ENCODE results near the gene CDH23. TPM values are rescaled to one million over a fixed set of nuclear protein-coding genes. Genes with fewer than 3 reads are reported as not detected.

CDH23 gene
- polyA plus RNA-seq, 1 experiment, result 0.01 TPM

DNA sequence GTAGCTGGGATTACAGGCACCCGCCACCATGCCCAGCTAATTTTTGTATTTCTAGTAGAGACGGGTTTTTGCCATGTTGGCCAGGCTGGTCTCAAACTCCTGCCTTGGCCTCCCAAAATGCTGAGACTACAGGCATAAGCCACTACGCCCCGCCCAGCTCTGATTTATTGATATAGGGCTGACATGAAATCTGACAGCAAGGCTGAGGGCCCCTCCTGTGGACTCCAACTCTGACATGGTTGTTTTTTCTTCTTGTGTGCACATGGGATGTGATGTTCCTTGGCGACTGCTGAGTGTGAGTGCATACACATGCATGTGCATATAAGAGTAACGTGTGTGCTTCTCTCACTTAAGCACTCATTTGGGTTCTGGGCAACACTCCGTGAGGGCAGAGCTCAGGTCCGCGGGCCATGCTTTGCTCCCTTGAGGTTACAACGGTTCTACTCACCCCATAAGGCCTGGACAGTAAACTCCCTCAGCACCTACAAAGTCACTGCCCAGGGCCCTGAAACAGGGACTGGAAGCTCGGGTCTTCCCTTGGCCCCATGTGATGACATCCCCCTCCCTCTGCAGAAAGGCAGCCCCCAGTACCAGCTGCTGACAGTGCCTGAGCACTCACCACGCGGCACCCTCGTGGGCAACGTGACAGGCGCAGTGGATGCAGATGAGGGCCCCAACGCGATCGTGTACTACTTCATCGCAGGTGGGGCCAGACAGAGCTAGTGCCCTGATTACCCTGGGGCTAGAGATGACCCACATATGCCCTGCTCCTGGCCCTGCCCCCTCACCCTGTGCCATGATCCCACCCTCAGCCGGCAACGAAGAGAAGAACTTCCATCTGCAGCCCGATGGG is 410.2 kb downstream of the CDH23 start:
- no peak for DNase-seq (ENCODE audit: low read depth, low spot score)
- H3K9me3 ChIP-seq (ENCODE audit: control insufficient read depth, insufficient read depth, low read length), result no peaks in the 10 kb centered on the region; the same call in 1 of the 2 replicates
- no peak overlapping the region for H3K27ac ChIP-seq (ENCODE audit: low read depth, low read length)
- peaks cover 20% of the 10 kb centered on the region for H3K27me3 ChIP-seq (ENCODE audit: control insufficient read depth, insufficient read depth, low read length)
- ChIA-PET CTCF (interaction anchor here (2.0 kb wide), 1 partner anchor 111 kb away, joined by 7 read pairs; no protein-coding TSS in a partner anchor), POLR2A (no interaction called here)
- no peak for TF ChIP-seq CTCF (IDR thresholded peaks at IDR 0.05; ENCODE audit: low read depth, low read length)
- no peak overlapping the region for H3K4me3 ChIP-seq (ENCODE audit: low read depth, low read length)

DNA sequence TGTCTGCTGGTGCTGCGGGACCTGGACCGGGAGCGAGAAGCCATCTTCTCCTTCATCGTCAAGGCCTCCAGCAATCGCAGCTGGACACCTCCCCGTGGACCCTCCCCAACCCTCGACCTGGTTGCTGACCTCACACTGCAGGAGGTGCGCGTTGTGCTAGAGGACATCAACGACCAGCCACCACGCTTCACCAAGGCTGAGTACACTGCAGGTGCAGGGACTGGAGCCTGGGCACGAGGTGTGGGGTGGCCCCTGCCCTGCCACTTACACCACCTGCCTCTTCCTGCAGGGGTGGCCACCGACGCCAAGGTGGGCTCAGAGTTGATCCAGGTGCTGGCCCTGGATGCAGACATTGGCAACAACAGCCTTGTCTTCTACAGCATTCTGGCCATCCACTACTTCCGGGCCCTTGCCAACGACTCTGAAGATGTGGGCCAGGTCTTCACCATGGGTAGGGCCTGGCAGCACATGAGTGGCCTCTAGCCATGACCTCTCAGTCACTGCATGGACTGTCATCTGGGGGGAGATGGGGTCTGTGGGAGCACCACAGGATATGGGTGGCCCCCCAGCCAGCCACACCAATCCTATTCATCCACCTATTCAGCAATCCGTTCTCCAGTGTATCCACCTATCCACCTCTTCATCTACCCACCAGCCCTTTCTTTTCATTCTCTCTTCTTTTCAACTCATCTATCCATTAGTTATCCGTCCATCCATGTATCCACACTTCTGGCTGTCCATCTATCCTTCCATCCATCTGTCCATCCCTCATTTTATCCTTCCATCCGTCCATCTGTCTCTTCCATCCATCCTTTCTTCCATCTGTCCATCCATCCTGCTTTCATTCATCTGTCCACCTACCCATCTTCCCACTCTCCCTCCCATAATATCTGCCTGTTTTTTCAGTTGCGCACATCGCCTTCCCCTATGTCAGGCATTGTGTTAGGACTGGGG is 411.1 kb downstream of the CDH23 start:
- H3K27ac ChIP-seq (ENCODE audit: low read depth, low read length), result no peak overlapping the region
- no peak for TF ChIP-seq CTCF (IDR thresholded peaks at IDR 0.05; ENCODE audit: low read depth, low read length)
- POLR2A ChIA-PET, result interaction anchor here (1.1 kb wide), 1 partner anchor 44 kb away, joined by 15 read pairs; no protein-coding TSS in a partner anchor
- peaks cover 20% of the 10 kb centered on the region for H3K27me3 ChIP-seq (ENCODE audit: control insufficient read depth, insufficient read depth, low read length)
- no peak overlapping the region for H3K4me3 ChIP-seq (ENCODE audit: low read depth, low read length)
- no peaks in the 10 kb centered on the region; the same call in 1 of the 2 replicates for H3K9me3 ChIP-seq (ENCODE audit: control insufficient read depth, insufficient read depth, low read length)
- DNase-seq (ENCODE audit: low read depth, low spot score), result no peak
- CTCF ChIA-PET, result interaction anchor here (0.5 kb wide), 1 partner anchor 42 kb away, joined by 3 read pairs; no protein-coding TSS in a partner anchor

DNA sequence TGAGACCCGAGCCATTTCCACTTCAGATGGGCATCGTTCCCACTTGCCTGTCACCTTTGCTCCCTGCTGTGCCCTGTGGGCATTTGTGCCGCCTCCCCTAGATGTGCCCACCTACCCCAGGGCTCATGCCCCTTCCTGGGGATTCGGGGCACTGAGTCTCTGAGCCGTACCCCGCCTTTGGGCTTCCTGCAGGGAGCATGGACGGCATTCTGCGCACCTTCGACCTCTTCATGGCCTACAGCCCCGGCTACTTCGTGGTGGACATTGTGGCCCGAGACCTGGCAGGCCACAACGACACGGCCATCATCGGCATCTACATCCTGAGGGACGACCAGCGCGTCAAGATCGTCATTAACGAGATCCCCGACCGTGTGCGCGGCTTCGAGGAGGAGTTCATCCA is 412.9 kb downstream of the CDH23 start:
- Histone ChIP-seq H3K27me3 (ENCODE audit: control insufficient read depth, insufficient read depth, low read length) (peaks cover 17% of the 10 kb centered on the region), H3K9me3 (ENCODE audit: control insufficient read depth, insufficient read depth, low read length) (no peaks in the 10 kb centered on the region; the same call in 1 of the 2 replicates), H3K4me3 (ENCODE audit: low read depth, low read length) (no peak overlapping the region), H3K27ac (ENCODE audit: low read depth, low read length) (no peak overlapping the region)
- POLR2A ChIA-PET, result interaction anchor here (0.7 kb wide), 1 partner anchor 159 kb away, joined by 4 read pairs; no protein-coding TSS in a partner anchor
- CTCF ChIA-PET, result interaction anchor here (0.6 to 0.7 kb wide), 2 partner anchors 147 to 540 kb away, joined by 3 to 10 read pairs; no protein-coding TSS in a partner anchor
- no peak for DNase-seq (ENCODE audit: low read depth, low spot score)
- no peak for TF ChIP-seq CTCF (IDR thresholded peaks at IDR 0.05; ENCODE audit: low read depth, low read length)

- H3K27me3 ChIP-seq (ENCODE audit: control insufficient read depth, insufficient read depth, low read length), result peaks cover 12% of the 10 kb centered on the region
- H3K4me3 ChIP-seq (ENCODE audit: low read depth, low read length), result no peak overlapping the region
- CTCF ChIA-PET, result interaction anchor here (1.5 kb wide), 1 partner anchor 496 kb away, joined by 7 read pairs; no protein-coding TSS in a partner anchor
- no peak overlapping the region for H3K27ac ChIP-seq (ENCODE audit: low read depth, low read length)
- no peaks in the 10 kb centered on the region; the same call in 1 of the 2 replicates for H3K9me3 ChIP-seq (ENCODE audit: control insufficient read depth, insufficient read depth, low read length)
- POLR2A ChIA-PET, result no interaction called here
- DNase-seq (ENCODE audit: low read depth, low spot score), result no peak
- TF ChIP-seq CTCF (IDR thresholded peaks at IDR 0.05; ENCODE audit: low read depth, low read length), result no peak
Measured at GRCh38 chr10:71810048-71810750, 413.5 kb downstream of the CDH23 start.
